Endothelial cell (in vitro differentiated cells): ENCODE results near the gene CCNF. TPM values are rescaled to one million over a fixed set of nuclear protein-coding genes. Genes with fewer than 3 reads are reported as not detected.

Experiments
- DNase-seq: peaks from one replicate; pipeline ENCODE4 v3.0.0; 2021; ENCODE audit warnings: low spot score
- H3K27ac Mint-ChIP-seq: one replicate; pipeline ENCODE4 v1.8.0; 2021; ENCODE audit warnings: mixed read lengths, inconsistent platforms; ENCODE audit not compliant: unreplicated experiment
- H3K27me3 Mint-ChIP-seq: one replicate; pipeline ENCODE4 v1.8.0; 2021; ENCODE audit warnings: mild to moderate bottlenecking, moderate library complexity, mixed read lengths, inconsistent platforms; ENCODE audit not compliant: unreplicated experiment
- H3K36me3 Mint-ChIP-seq: one replicate; pipeline ENCODE4 v1.8.0; 2021; ENCODE audit warnings: mild to moderate bottlenecking, low read depth, mixed read lengths, inconsistent platforms; ENCODE audit not compliant: unreplicated experiment
- H3K4me1 Mint-ChIP-seq: one replicate; pipeline ENCODE4 v1.8.0; 2021; ENCODE audit warnings: mild to moderate bottlenecking, mixed read lengths, inconsistent platforms; ENCODE audit not compliant: unreplicated experiment
- H3K4me3 Mint-ChIP-seq: one replicate; pipeline ENCODE4 v1.8.0; 2021; ENCODE audit warnings: mild to moderate bottlenecking, mixed read lengths, inconsistent platforms; ENCODE audit not compliant: unreplicated experiment
- H3K9me3 Mint-ChIP-seq: one replicate; pipeline ENCODE4 v1.8.0; 2021; ENCODE audit warnings: mixed read lengths, inconsistent platforms; ENCODE audit not compliant: unreplicated experiment
- CTCF ChIP-seq: fragments of 200-600 bp; sonication (generic); IDR thresholded peaks from one replicate; pipeline ENCODE4 v1.5.0; 2021; ENCODE audit warnings: antibody characterized with exemption; ENCODE audit not compliant: unreplicated experiment
- total RNA-seq: library from RNA; stranded (reverse); fragmentation: NEBNext Ultra II Directional; extraction: Animal tissue kit (Norgen Biotek cat#: 25700); gene quantifications from one replicate; pipeline ENCODE4 v1.2.1, GENCODE V29; 2021; ENCODE audit not compliant: unreplicated experiment

Gene CCNF
- total RNA-seq, 1 donor from 2014 or later, result 30.2 TPM

- DNase-seq, result no peak
- Mint-ChIP-seq H3K4me3 (no peak overlapping the region), H3K4me1 (peaks cover 10% of the 10 kb centered on the region), H3K27ac (no peak overlapping the region), H3K9me3 (no peaks in the 10 kb centered on the region), H3K36me3 (no peaks in the 10 kb centered on the region), H3K27me3 (peaks cover 4% of the 10 kb centered on the region)
- no peak for TF ChIP-seq CTCF
Observed at GRCh38 chr16:2489581-2489980, 60.3 kb downstream of the CCNF start.

- DNase-seq, result no peak
- H3K36me3 Mint-ChIP-seq, result no peaks in the 10 kb centered on the region
- no peaks in the 10 kb centered on the region for H3K9me3 Mint-ChIP-seq
- H3K4me3 Mint-ChIP-seq, result no peak overlapping the region
- peaks cover 10% of the 10 kb centered on the region for H3K4me1 Mint-ChIP-seq
- TF ChIP-seq CTCF, result no peak
- H3K27me3 Mint-ChIP-seq, result peaks cover 2% of the 10 kb centered on the region
- H3K27ac Mint-ChIP-seq, result no peak overlapping the region
Observed at GRCh38 chr16:2490190-2491105, 61.2 kb downstream of the CCNF start.

GRCh38 chr16:2492292-2492691 is 63.0 kb downstream of the CCNF start:
- H3K36me3 Mint-ChIP-seq, result peaks cover under 1% of the 10 kb centered on the region
- H3K4me1 Mint-ChIP-seq, result peaks cover 3% of the 10 kb centered on the region
- TF ChIP-seq CTCF, result no peak
- DNase-seq, result no peak
- no peak overlapping the region for H3K27ac Mint-ChIP-seq
- H3K4me3 Mint-ChIP-seq, result no peak overlapping the region
- H3K27me3 Mint-ChIP-seq, result peaks cover 2% of the 10 kb centered on the region
- no peaks in the 10 kb centered on the region for H3K9me3 Mint-ChIP-seq

- peaks cover 7% of the 10 kb centered on the region for H3K36me3 Mint-ChIP-seq
- no peaks in the 10 kb centered on the region for H3K9me3 Mint-ChIP-seq
- no peak overlapping the region for H3K4me3 Mint-ChIP-seq
Observed at GRCh38 chr16:2493605-2494004, 64.4 kb downstream of the CCNF start.

More at GRCh38 chr16:2493605-2494004, 64.4 kb downstream of the CCNF start:
- Mint-ChIP-seq H3K27me3 (peaks cover 3% of the 10 kb centered on the region), H3K27ac (no peak overlapping the region), H3K4me1 (no peaks in the 10 kb centered on the region)
- DNase-seq, result no peak
- TF ChIP-seq CTCF, result no peak
